GM19351 (cell line): ENCODE measurements around the gene BCAN.

Source experiments
- ATAC-seq: cut with Tn5 transposase; IDR thresholded peaks from one replicate; pipeline ENCODE4 v1.9.1; 2021; ENCODE audit warnings: mild to moderate bottlenecking, moderate library complexity; ENCODE audit not compliant: unreplicated experiment

The BCAN gene

GRCh38 chr1:156643049-156643777, 1.3 kb downstream of the BCAN start:
- ATAC-seq, result no peak

- ATAC-seq, result peak; percentile 69
These were observed 1.8 kb downstream of the BCAN start for GRCh38 chr1:156643778-156644092.

GRCh38 chr1:156644146-156644545, 2.2 kb downstream of the BCAN start:
- no peak for ATAC-seq

GRCh38 chr1:156644640-156645039, 2.7 kb downstream of the BCAN start:
- no peak for ATAC-seq

- no peak for ATAC-seq
These were observed 3.1 kb downstream of the BCAN start for GRCh38 chr1:156645056-156645455.

- no peak for ATAC-seq
These were observed 3.7 kb downstream of the BCAN start for GRCh38 chr1:156645666-156646065.

GRCh38 chr1:156646738-156647211, 4.9 kb downstream of the BCAN start:
- ATAC-seq, result no peak

- no peak for ATAC-seq
These were observed 5.4 kb downstream of the BCAN start for GRCh38 chr1:156647351-156647750.

- no peak for ATAC-seq
These were observed 6.6 kb downstream of the BCAN start for GRCh38 chr1:156648496-156648895.

GRCh38 chr1:156648951-156649350, 7.0 kb downstream of the BCAN start:
- no peak for ATAC-seq

GRCh38 chr1:156652131-156652991, 10.4 kb downstream of the BCAN start:
- ATAC-seq, result no peak

GRCh38 chr1:156652992-156653355, 11.1 kb downstream of the BCAN start:
- ATAC-seq, result no peak

GRCh38 chr1:156654700-156655099, 12.8 kb downstream of the BCAN start:
- no peak for ATAC-seq

- ATAC-seq, result no peak
These were observed 13.4 kb downstream of the BCAN start for GRCh38 chr1:156655151-156655903.

- ATAC-seq, result no peak
These were observed 14.1 kb downstream of the BCAN start for GRCh38 chr1:156655904-156656516.

GRCh38 chr1:156656806-156657740, 15.2 kb downstream of the BCAN start:
- no peak for ATAC-seq

- ATAC-seq, result no peak
These were observed 15.9 kb downstream of the BCAN start for GRCh38 chr1:156657741-156658319.

- ATAC-seq, result no peak
These were observed 16.6 kb downstream of the BCAN start for GRCh38 chr1:156658496-156658895.

GRCh38 chr1:156658945-156659574, 17.1 kb downstream of the BCAN start:
- no peak for ATAC-seq
